HepG2 (cell line): ENCODE results near the gene THRB. TPM values are rescaled to one million over a fixed set of nuclear protein-coding genes. Genes with fewer than 3 reads are reported as not detected.

Source experiments
- ARID4A ChIP-seq: sonication (generic); formaldehyde crosslinking; IDR thresholded peaks from 2 replicates; pipeline ENCODE4 v1.5.0; 2020; ENCODE audit warnings: mild to moderate bottlenecking, missing genetic modification reagents, borderline replicate concordance
- ARID5B ChIP-seq: IDR thresholded peaks from 2 replicates; pipeline ENCODE4 v1.4.0; 2020; ENCODE audit warnings: mild to moderate bottlenecking, missing genetic modification reagents
- ELK4 ChIP-seq: sonication (generic); formaldehyde crosslinking; IDR thresholded peaks from 2 replicates; pipeline ENCODE4 v1.9.0; 2021; ENCODE audit warnings: missing genetic modification reagents, borderline replicate concordance
- GATAD2A ChIP-seq: IDR thresholded peaks from 2 replicates; pipeline ENCODE4 v1.6.1; 2016
- HHEX ChIP-seq: IDR thresholded peaks from 2 replicates; pipeline ENCODE4 v1.6.1; 2016; ENCODE audit warnings: control low read depth
- HNF1A ChIP-seq, 2 experiments: sonication (generic) in 1 of 2; formaldehyde crosslinking in 1 of 2; IDR thresholded peaks; 2 replicates each; pipeline versions ENCODE4 v1.4.0 to v1.6.1; 2016 to 2020; ENCODE audit warnings: borderline replicate concordance in 1 of 2, low read depth in 1 of 2, mild to moderate bottlenecking in 1 of 2, missing genetic modification reagents in 1 of 2
- HNRNPH1 ChIP-seq: fragments of 200-400 bp; formaldehyde crosslinking; optimal IDR thresholded peaks from 2 replicates; pipeline ENCODE3; 2017; ENCODE audit warnings: mild to moderate bottlenecking, low read depth, low read length
- IRF2 ChIP-seq: IDR thresholded peaks from 2 replicates; pipeline ENCODE4 v1.6.1; 2018; ENCODE audit warnings: missing genetic modification reagents, missing compliant biosample characterization
- MYPOP ChIP-seq: sonication (generic); formaldehyde crosslinking; IDR thresholded peaks from 2 replicates; pipeline ENCODE4 v1.8.1; 2023; ENCODE audit warnings: mild to moderate bottlenecking, moderate library complexity, missing genetic modification reagents
- PCBP2 ChIP-seq: fragments of 200-400 bp; formaldehyde crosslinking; optimal IDR thresholded peaks from 2 replicates; pipeline ENCODE3; 2018; ENCODE audit warnings: low read length, low read depth; ENCODE audit not compliant: poor library complexity, severe bottlenecking
- TBP ChIP-seq: sonication (generic); formaldehyde crosslinking; IDR thresholded peaks from 2 replicates; pipeline ENCODE4 v1.5.0; 2020; ENCODE audit warnings: missing genetic modification reagents
- ZMYM2 ChIP-seq: sonication (generic); formaldehyde crosslinking; IDR thresholded peaks from 2 replicates; pipeline ENCODE4 v1.8.0; 2022; ENCODE audit warnings: mild to moderate bottlenecking, missing genetic modification reagents
- ZNF382 ChIP-seq: sonication (generic); formaldehyde crosslinking; IDR thresholded peaks from 2 replicates; pipeline ENCODE4 v1.5.0; 2020; ENCODE audit warnings: missing genetic modification reagents, mild to moderate bottlenecking, borderline replicate concordance
- ZNF460 ChIP-seq: sonication (generic); formaldehyde crosslinking; IDR thresholded peaks from 2 replicates; pipeline ENCODE4 v1.5.1; 2020; ENCODE audit warnings: missing genetic modification reagents, mild to moderate bottlenecking, borderline replicate concordance
- ZNF703 ChIP-seq: sonication (generic); formaldehyde crosslinking; IDR thresholded peaks from 2 replicates; pipeline ENCODE4 v1.5.1; 2020; ENCODE audit warnings: missing genetic modification reagents, mild to moderate bottlenecking, moderate library complexity, borderline replicate concordance
- polyA plus RNA-seq, 8 experiments: library from polyadenylated mRNA; depleted of rRNA in 3 of 8; stranded (reverse) in 7 of 8; unstranded in 1 of 8; fragments of >200 nt; fragmentation: Illumina TruSeq in 4 of 8; extraction: Trizol in 4 of 8; gene quantifications; 2 replicates each; pipeline versions ENCODE4 v1.2.1 to v1.2.3, GENCODE V29; 2011 to 2016; ENCODE audit warnings: low read depth in 4 of 8, missing spikeins in 1 of 8, mixed read lengths in 1 of 8; ENCODE audit not compliant: insufficient read depth in 1 of 8
- total RNA-seq, 5 experiments: library from RNA; depleted of rRNA; stranded (reverse); fragments of >200 nt; fragmentation: Illumina TruSeq; extraction: Trizol; gene quantifications; 2 replicates each; pipeline ENCODE4 v1.2.3, GENCODE V29; 2016; ENCODE audit warnings: low read depth in 1 of 5

The THRB gene
- total and polyA plus RNA-seq, 2 of the 13 experiments (the other 11 are each of a cell fraction or from before 2014, with no cell fraction given), result 4.7 to 22.7 TPM

- TF ChIP-seq HNF1A (IDR thresholded peaks at IDR 0.05; ENCODE audit: low read depth), result no peak
- no peak for TF ChIP-seq HNF1A (CRISPR knock-in tag; IDR thresholded peaks at IDR 0.05; ENCODE audit: borderline replicate concordance)
- TF ChIP-seq ZNF382, result no peak
- TF ChIP-seq ZMYM2 (CRISPR knock-in tag), result no peak
- peak; percentile 53 for TF ChIP-seq GATAD2A (CRISPR knock-in tag)
- TF ChIP-seq ZNF460 (CRISPR knock-in tag), result no peak
- no peak for TF ChIP-seq TBP (CRISPR knock-in tag)
- no peak for TF ChIP-seq ARID4A
- TF ChIP-seq IRF2 (CRISPR knock-in tag), result no peak
- no peak for TF ChIP-seq HNRNPH1
- TF ChIP-seq PCBP2, result no peak
- TF ChIP-seq ZNF703, result no peak
- TF ChIP-seq ELK4, result no peak
- TF ChIP-seq ARID5B, result peak; percentile 70
- no peak for TF ChIP-seq HHEX (CRISPR knock-in tag)
- no peak for TF ChIP-seq MYPOP
Measured at GRCh38 chr3:24375947-24376384, 118.7 kb downstream of the THRB start (continued).
